Measurements from ENCODE around the gene USP50. TPM values are rescaled to one million over a fixed set of nuclear protein-coding genes. Genes with fewer than 3 reads are reported as not detected.
"Not testable (repeated sequence)": the region's sequence is repeated elsewhere in the genome, so short reads cannot be mapped to it uniquely, and the experiment has no call there.

The USP50 gene
- total and polyA plus RNA-seq, 8 donors: 5.7 TPM; not detected in 7

DNA sequence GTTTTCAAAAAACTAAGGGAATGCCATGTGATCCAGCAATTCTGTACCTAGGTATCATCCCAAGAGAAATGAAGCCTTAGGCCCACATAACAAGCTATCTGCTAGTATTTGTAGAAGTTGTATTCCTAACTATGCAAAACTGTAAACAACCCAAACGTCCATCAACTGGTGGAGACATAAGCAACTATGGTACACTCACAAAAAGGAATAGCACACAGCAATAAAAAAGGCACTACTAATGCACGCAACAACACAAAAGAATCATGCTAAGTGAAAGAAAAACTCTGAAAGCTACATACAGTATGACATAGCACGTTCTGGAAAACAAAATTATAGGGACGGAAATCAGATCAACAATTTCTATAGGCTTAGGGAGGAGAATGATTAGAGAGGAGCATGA lies 15.3 kb downstream of the USP50 start:
- intact Hi-C loops (cut with DNase I; ENCODE audit: low total_unique reads): no loop called here
- Histone ChIP-seq H3K4me1 (no peaks in the 10 kb centered on the region), H3K9me3 (no peaks in the 10 kb centered on the region), H3K27ac (no peak overlapping the region), H3K4me3 (no peak overlapping the region), H3K36me3 (no peaks in the 10 kb centered on the region), H3K27me3 (no peaks in the 10 kb centered on the region)
- DNase-seq: no peak
- TF ChIP-seq EP300 (IDR thresholded peaks at IDR 0.05) (no peak), POLR2AphosphoS5 (IDR thresholded peaks at IDR 0.05) (no peak), POLR2A (IDR thresholded peaks at IDR 0.05) (no peak)
- TF ChIP-seq, protein P1, sequence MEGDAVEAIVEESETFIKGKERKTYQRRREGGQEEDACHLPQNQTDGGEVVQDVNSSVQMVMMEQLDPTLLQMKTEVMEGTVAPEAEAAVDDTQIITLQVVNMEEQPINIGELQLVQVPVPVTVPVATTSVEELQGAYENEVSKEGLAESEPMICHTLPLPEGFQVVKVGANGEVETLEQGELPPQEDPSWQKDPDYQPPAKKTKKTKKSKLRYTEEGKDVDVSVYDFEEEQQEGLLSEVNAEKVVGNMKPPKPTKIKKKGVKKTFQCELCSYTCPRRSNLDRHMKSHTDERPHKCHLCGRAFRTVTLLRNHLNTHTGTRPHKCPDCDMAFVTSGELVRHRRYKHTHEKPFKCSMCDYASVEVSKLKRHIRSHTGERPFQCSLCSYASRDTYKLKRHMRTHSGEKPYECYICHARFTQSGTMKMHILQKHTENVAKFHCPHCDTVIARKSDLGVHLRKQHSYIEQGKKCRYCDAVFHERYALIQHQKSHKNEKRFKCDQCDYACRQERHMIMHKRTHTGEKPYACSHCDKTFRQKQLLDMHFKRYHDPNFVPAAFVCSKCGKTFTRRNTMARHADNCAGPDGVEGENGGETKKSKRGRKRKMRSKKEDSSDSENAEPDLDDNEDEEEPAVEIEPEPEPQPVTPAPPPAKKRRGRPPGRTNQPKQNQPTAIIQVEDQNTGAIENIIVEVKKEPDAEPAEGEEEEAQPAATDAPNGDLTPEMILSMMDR (IDR thresholded peaks at IDR 0.05): no peak
- 88 to 93% (median 89%) methylated on average over 4 of the region's 4 CpGs for WGBS, 5 donors

DNA sequence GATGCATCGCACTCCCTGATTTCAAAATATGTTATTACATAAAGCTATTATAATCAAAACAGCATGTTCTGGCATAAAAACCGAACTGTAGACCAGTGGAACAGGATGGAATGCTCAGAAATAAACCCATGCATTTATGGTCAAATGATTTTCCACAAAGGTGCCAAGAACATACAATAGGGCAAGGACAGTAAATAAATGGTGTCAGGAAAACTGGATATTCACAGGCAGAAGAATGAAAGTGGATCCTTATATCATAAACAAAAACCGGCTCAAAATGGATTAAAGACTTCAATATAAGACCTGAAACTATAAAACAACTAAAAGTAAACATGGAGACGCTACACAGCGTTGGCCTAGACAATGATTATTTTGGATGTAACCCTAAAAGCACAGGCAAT lies 22.6 kb downstream of the USP50 start:
- 45 to 52% (median 49%) methylated on average over 5 of the region's 5 CpGs for WGBS, 5 donors
- H3K27me3 ChIP-seq: no peaks in the 10 kb centered on the region
- no peaks in the 10 kb centered on the region for H3K9me3 ChIP-seq
- H3K4me3 ChIP-seq: no peak overlapping the region
- no peak for TF ChIP-seq EP300 (IDR thresholded peaks at IDR 0.05)
- TF ChIP-seq, protein P1 (IDR thresholded peaks at IDR 0.05): no peak
- TF ChIP-seq POLR2A (IDR thresholded peaks at IDR 0.05): no peak
- no peak for TF ChIP-seq POLR2AphosphoS5 (IDR thresholded peaks at IDR 0.05)
- no peak overlapping the region for H3K27ac ChIP-seq
- H3K36me3 ChIP-seq: no peaks in the 10 kb centered on the region
- intact Hi-C loops (cut with DNase I; ENCODE audit: low total_unique reads): no loop called here
- DNase-seq: peak in 1 of 2 donors; percentile 16
- no peaks in the 10 kb centered on the region for H3K4me1 ChIP-seq

DNA sequence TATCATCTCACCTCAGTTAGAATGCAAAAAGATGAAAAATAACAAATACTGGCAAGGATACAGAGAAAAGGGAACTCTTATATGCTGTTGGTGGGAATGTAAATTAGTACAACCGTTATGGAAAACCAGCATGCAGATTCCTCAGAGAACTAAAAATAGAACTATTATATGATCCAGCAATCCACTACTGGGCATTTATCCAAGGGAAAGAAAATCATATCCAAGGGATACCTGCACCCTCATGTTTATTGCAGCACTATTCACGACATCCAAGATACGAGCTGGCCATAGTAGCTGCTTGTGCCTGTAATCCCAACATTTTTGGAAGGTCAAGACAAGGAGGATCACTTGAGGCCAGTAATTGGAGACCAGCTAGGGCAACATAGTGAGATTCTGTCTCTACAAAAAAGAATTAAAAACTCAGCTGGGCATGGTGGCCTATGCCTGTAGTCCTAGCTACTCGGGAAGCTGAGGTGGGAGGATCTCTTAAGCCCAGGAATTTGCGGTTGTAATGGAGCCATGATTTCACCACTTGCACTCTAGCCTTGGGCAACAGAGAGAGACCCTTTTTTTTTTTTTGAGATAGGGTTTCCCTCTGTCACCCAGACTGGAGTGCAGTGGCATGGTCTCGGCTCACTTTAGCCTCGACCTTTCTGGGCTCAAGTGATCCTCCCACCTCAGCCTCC lies 26.6 kb downstream of the USP50 start:
- intact Hi-C loops (cut with DNase I; ENCODE audit: low total_unique reads): no loop called here
- peaks cover 0 to 8% (median 4%) of the 10 kb centered on the region in 4 donors for H3K9me3 ChIP-seq
- peak in 1 of 2 donors; percentile 18 for DNase-seq
- WGBS, 5 donors: 72 to 84% (median 80%) methylated on average over 7 of the region's 7 CpGs
- H3K4me1 ChIP-seq: no peaks in the 10 kb centered on the region
- no peaks in the 10 kb centered on the region for H3K27me3 ChIP-seq
- no peaks in the 10 kb centered on the region for H3K36me3 ChIP-seq
- no peak for TF ChIP-seq POLR2AphosphoS5 (IDR thresholded peaks at IDR 0.05)
- no peak for TF ChIP-seq POLR2A (IDR thresholded peaks at IDR 0.05)
- H3K27ac ChIP-seq: no peak overlapping the region
- no peak overlapping the region for H3K4me3 ChIP-seq

DNA sequence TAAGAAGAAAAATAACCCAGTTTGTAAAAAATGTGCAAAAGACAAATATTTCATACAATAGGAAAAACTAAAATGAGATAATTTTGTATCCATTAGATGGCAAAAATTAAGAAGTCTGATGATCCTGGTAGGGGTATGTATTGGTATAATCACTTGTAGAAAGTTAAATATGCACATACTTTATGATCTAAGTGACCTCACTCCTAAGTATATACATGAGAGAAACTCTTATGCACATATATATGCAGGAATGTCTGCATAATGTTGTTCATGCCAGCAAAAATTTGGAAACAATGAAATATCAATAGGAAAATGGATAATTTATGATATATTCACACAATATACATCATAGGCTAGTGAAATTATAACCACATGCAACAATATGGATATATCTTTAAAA lies 33.5 kb downstream of the USP50 start:
- Histone ChIP-seq H3K4me3 (no peak overlapping the region), H3K36me3 (peaks cover 0 to 5% (median 2%) of the 10 kb centered on the region in 4 donors), H3K9me3 (peaks cover 0 to 5% (median 2%) of the 10 kb centered on the region in 4 donors), H3K27ac (no peak overlapping the region), H3K27me3 (no peaks in the 10 kb centered on the region), H3K4me1 (no peaks in the 10 kb centered on the region)
- no peak for TF ChIP-seq POLR2A (IDR thresholded peaks at IDR 0.05)
- no peak for TF ChIP-seq POLR2AphosphoS5 (IDR thresholded peaks at IDR 0.05)
- TF ChIP-seq EP300 (IDR thresholded peaks at IDR 0.05): no peak
- TF ChIP-seq, protein P1 (IDR thresholded peaks at IDR 0.05): no peak
- DNase-seq: no peak
- intact Hi-C loops (cut with DNase I; ENCODE audit: low total_unique reads): no loop called here

DNA sequence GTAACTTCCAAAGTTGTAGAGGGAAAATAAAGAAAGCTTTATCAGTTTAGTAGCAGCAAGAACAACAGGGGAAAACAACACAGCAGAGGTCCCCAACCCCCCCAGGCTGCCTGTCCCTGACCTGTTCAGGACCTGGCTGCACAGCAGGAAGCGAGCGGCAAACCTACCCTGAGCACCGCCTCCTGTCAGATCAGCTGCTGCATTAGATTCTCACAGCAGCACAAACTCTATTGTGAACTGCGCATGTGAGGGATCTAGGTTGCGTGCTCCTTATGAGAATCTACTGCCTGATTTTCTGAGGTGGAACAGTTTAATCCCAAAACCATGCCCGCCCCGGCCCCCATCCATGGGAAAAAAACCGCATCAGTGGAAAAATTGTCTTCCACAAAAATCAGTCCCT lies 40.3 kb downstream of the USP50 start:
- Histone ChIP-seq H3K27me3 (no peaks in the 10 kb centered on the region), H3K36me3 (peaks cover 11 to 35% (median 32%) of the 10 kb centered on the region in 4 donors), H3K9me3 (no peaks in the 10 kb centered on the region), H3K4me3 (no peak overlapping the region), H3K27ac (no peak overlapping the region), H3K4me1 (no peaks in the 10 kb centered on the region)
- intact Hi-C loops (cut with DNase I; ENCODE audit: low total_unique reads): no loop called here
- 63 to 71% (median 68%) methylated on average over 8 of the region's 8 CpGs for WGBS, 5 donors
- DNase-seq: peak in 1 of 2 donors; percentile 39
- TF ChIP-seq POLR2A (IDR thresholded peaks at IDR 0.05) (no peak), EP300 (IDR thresholded peaks at IDR 0.05) (no peak)

DNA sequence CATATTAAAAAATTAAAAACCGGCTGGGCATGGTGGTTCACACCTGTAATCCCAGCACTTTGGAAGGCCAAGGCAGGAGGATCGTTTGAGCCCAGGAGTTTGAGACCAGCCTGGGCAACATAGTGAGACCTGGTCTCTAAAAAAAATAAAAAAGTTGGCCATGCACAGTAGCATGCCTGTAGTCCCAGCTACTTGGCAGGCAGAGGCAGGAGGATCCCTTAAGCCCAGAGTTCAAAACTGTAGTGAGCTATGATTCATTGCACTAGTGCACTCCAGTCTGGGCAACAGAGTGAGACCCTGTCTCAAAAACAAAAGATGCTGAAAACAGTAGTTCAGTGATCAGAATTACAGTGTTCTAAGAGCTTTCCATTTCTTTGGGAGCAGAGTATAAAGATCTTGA lies 40.8 kb downstream of the USP50 start:
- WGBS, 5 donors: 80 to 95% (median 83%) methylated on average over 2 of the region's 2 CpGs
- H3K36me3 ChIP-seq: peaks cover 12 to 40% (median 36%) of the 10 kb centered on the region in 4 donors
- H3K27me3 ChIP-seq; H3K9me3 ChIP-seq; H3K4me3 ChIP-seq; DNase-seq; H3K27ac ChIP-seq; H3K4me1 ChIP-seq; intact Hi-C loops (cut with DNase I; ENCODE audit: low total_unique reads): not testable (repeated sequence)
